MG63 (cell line): Measurements from ENCODE around the gene DSPP. TPM values are rescaled to one million over a fixed set of nuclear protein-coding genes. Genes with fewer than 3 reads are reported as not detected.
"Not testable (repeated sequence)": the region's sequence is repeated elsewhere in the genome, so short reads cannot be mapped to it uniquely, and the experiment has no call there.

Source experiments
- DNase-seq: peaks from one replicate; pipeline ENCODE4 v3.0.0-alpha.2; 2020
- H3K27me3 ChIP-seq: fragments of 250-450 bp; sonication (Bioruptor Pico); 2 replicates; pipeline ENCODE4 v1.5.1; 2020; ENCODE audit warnings: mild to moderate bottlenecking, moderate library complexity
- H3K36me3 ChIP-seq: fragments of 250-450 bp; sonication (Bioruptor Pico); 2 replicates; pipeline ENCODE4 v1.5.1; 2020; ENCODE audit warnings: mild to moderate bottlenecking, moderate library complexity
- H3K4me3 ChIP-seq: fragments of 250-450 bp; sonication (Bioruptor Pico); 2 replicates; pipeline ENCODE4 v1.5.1; 2020; ENCODE audit warnings: mild to moderate bottlenecking, moderate library complexity
- H3K9me3 ChIP-seq: fragments of 250-450 bp; sonication (Bioruptor Pico); 2 replicates; pipeline ENCODE4 v1.5.1; 2020; ENCODE audit warnings: mild to moderate bottlenecking, moderate library complexity
- total RNA-seq: library from RNA; depleted of rRNA; stranded (reverse); fragments of >200 nt; shearing (Covaris generic); gene quantifications from 2 replicates; pipeline ENCODE4 v1.2.3, GENCODE V29; 2014; ENCODE audit warnings: low replicate concordance; rRNA removed

The DSPP gene
- total RNA-seq: not detected in 2 replicates

DNA sequence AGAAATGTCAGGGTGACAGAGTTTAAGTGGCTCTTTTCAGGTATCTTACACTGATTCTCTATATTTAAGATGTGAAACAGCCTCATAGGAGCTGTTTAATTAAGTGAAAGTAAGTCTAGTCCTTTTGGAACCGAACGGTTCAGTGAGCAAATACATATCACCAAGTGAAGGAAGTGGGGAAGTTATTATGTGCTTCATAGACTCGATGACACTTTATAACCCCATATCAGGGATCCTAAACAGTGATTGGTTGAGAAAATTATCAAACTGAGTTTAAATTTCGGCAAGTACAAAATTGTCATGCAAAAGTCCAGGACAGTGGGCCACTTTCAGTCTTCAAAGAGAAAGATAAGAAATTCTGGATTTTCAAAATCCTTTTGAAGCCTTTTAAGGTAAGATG is at the start of gene DSPP:
TSS of gene DSPP (plus strand) at position 301 of the 400 bp plus-strand sequence. CDS start 2,380 bp downstream, outside the sequence.
- Histone ChIP-seq H3K36me3 (no peaks in the 10 kb centered on the region), H3K9me3 (no peaks in the 10 kb centered on the region), H3K4me3 (no peak within 1 kb of the TSS), H3K27me3 (no peaks in the 10 kb centered on the region; the same call in 1 of the 2 replicates)
- no peak for DNase-seq

DNA sequence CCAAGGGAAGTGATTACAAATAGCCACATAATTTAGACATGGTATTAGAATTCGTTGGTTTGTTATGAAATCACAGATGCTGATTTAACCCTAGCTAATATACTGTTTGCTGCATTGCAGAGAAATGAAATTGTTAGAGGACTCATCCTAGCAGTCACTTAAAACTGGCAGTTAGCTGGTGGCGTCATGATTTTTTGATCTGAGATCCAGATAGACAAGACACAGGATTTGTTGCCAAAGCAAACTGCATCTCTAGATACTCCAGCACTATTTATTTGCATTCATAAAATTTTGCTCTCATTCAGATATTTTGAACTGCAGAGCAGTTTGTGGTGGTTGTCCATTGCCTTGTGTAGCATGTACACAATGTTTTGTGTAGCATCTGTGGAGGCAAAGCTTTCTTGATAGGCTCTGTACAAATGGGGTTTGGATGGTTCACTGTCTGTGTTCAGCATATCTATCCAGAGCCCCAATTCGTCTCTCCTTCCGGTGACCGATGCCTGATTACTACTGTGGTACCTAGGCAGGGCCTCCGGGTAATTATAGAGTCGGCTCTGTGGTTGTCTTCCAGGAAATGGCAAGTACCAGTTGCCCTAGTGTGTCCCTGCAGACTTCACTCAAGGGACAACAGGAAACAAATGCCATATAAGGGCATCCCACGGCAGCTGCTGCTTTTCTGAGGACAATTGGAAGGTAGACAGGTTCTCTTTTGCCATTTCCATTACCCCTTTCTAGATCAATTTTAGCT is 49.1 kb upstream of the DSPP start:
- no peak for DNase-seq
- H3K4me3 ChIP-seq: no peak overlapping the region
- no peaks in the 10 kb centered on the region; the same call in 1 of the 2 replicates for H3K9me3 ChIP-seq
- H3K27me3 ChIP-seq: no peaks in the 10 kb centered on the region
- no peaks in the 10 kb centered on the region for H3K36me3 ChIP-seq

DNA sequence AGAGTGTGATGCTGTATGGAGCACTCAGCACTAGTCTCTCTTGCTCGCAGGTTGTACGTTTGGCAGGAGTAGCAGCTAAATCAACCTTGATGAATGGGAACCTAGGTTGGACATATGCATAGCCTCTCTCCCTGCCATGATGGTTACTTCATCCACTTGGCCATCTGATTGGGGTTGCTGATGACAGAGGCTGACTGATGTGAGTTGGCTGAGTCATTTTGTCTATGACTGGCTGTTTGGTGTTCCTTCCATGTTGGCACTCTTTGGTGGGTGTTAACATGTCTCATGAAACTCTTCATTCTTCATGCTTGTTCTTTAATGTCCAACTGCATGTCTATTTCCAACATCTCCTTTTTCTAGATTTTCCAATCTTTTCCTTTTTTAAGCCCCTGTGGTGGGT is 47.5 kb upstream of the DSPP start:
- DNase-seq: no peak
- H3K27me3 ChIP-seq: no peaks in the 10 kb centered on the region
- H3K9me3 ChIP-seq: no peaks in the 10 kb centered on the region; the same call in 1 of the 2 replicates
- H3K36me3 ChIP-seq: no peaks in the 10 kb centered on the region
- no peak overlapping the region for H3K4me3 ChIP-seq

DNA sequence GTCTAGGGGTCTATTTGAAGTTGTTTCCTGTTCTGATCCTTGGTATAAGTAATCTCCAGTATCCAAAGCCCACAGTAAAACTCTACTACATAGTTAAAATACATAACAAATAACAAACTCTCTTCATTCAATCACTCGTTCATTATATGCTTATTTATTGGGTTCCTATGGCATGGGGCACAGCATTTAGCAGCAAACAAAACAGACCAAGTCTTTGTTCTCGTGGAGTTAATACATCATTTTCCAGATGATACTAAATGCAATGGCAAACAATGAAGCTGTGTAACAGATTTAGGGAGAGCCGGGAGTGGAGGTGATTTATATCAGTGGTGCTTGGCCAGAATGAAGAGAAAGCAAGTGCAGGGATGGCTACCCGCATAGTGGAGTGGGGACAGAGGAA is 42.6 kb upstream of the DSPP start:
- no peak overlapping the region for H3K4me3 ChIP-seq
- H3K36me3 ChIP-seq: no peaks in the 10 kb centered on the region
- H3K27me3 ChIP-seq: no peaks in the 10 kb centered on the region
- DNase-seq: no peak
- no peaks in the 10 kb centered on the region for H3K9me3 ChIP-seq

DNA sequence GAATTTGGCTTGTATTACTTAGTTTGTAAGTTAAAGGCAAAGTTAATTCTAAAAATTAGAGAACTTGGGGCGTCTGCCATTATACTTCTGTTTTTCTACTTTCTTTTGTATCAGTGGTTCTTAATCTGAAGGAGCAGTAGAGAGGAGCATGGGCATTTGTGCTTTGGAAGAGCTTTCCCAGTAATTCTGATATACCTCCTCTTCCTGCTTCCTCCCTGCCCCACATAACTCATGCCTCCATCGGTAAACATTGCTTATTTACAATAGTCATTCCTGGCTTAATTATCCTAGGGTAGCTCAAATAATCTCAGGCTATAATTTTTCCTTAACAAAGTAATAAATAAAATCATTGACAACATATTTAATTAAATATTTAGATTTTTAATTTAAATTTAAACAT is 42.1 kb upstream of the DSPP start:
- H3K36me3 ChIP-seq: no peaks in the 10 kb centered on the region
- no peaks in the 10 kb centered on the region for H3K9me3 ChIP-seq

GRCh38 chr4:87567191-87567590 is 41.1 kb upstream of the DSPP start:
- Histone ChIP-seq H3K9me3 (no peaks in the 10 kb centered on the region), H3K27me3 (no peaks in the 10 kb centered on the region), H3K36me3 (no peaks in the 10 kb centered on the region), H3K4me3 (no peak overlapping the region)
- DNase-seq: no peak

More for the DNA sequence above, 42.1 kb upstream of the DSPP start:
- Histone ChIP-seq H3K27me3 (no peaks in the 10 kb centered on the region), H3K4me3 (no peak overlapping the region)
- no peak for DNase-seq

DNA sequence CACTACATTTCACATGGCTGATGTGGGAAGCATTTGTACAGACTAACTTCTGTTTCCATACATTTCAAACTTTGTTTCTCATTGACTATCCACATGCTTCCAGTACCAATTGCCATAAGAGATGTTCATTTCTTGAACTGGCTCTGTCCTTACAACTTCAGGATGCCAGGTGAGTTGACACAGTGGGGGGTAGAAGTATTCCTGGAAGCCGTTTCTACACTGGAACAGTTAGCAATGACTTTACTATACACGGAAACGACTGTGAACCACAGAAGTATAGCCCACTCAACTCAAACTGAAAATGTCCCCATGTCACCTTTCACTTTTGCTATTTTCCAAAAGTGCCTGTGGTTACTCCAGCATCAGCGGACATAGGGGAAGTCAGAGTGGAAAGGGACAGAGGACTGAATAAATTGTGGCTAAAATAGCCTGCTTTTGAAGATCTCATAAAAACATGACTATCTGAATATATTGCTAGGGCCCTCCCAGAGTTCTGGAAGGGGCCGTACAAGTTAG is 38.0 kb upstream of the DSPP start:
- Histone ChIP-seq H3K36me3 (no peaks in the 10 kb centered on the region), H3K27me3 (no peaks in the 10 kb centered on the region), H3K9me3 (no peaks in the 10 kb centered on the region), H3K4me3 (no peak overlapping the region)
- no peak for DNase-seq

- not testable (repeated sequence) for H3K4me3 ChIP-seq, DNase-seq, H3K27me3 ChIP-seq, H3K36me3 ChIP-seq, H3K9me3 ChIP-seq
Observed at GRCh38 chr4:87574376-87574775, 34.0 kb upstream of the DSPP start.

- H3K27me3 ChIP-seq: no peaks in the 10 kb centered on the region
- H3K4me3 ChIP-seq: no peak overlapping the region
- no peaks in the 10 kb centered on the region for H3K9me3 ChIP-seq
- no peak for DNase-seq
- no peaks in the 10 kb centered on the region for H3K36me3 ChIP-seq
Observed at GRCh38 chr4:87574996-87575395, 33.3 kb upstream of the DSPP start.

GRCh38 chr4:87575408-87575807 is 32.9 kb upstream of the DSPP start:
- H3K36me3 ChIP-seq: no peaks in the 10 kb centered on the region

GRCh38 chr4:87575983-87576382 is 32.3 kb upstream of the DSPP start:
- DNase-seq: no peak
- no peak overlapping the region for H3K4me3 ChIP-seq
- no peaks in the 10 kb centered on the region for H3K27me3 ChIP-seq
- no peaks in the 10 kb centered on the region for H3K36me3 ChIP-seq
- H3K9me3 ChIP-seq: no peaks in the 10 kb centered on the region

More at GRCh38 chr4:87575408-87575807, 32.9 kb upstream of the DSPP start:
- Histone ChIP-seq H3K4me3 (no peak overlapping the region), H3K9me3 (no peaks in the 10 kb centered on the region), H3K27me3 (no peaks in the 10 kb centered on the region)
- no peak for DNase-seq

GRCh38 chr4:87579478-87579877 is 28.9 kb upstream of the DSPP start:
- Histone ChIP-seq H3K9me3 (no peaks in the 10 kb centered on the region), H3K36me3 (no peaks in the 10 kb centered on the region), H3K27me3 (no peaks in the 10 kb centered on the region), H3K4me3 (no peak overlapping the region)
- DNase-seq: no peak

DNA sequence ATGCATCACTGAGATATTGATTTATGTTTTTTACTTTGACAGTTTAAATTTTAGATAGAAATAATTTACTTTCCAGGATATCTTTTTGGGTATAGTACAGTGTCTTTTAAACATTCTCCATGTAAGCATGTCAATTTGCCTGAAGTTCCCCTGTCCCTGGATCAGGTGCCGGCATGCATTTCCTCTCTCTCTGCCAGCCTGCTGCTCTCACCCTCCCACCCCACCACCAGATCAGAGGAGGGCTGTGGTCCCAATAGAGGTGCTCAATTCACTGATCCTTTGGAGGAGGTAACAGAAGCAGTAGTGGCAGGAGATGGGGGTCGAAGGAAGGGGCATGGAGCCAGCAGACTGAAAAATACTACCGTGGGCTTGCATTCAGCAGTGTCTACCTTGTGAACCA is 28.3 kb upstream of the DSPP start:
- Histone ChIP-seq H3K4me3 (no peak overlapping the region), H3K9me3 (no peaks in the 10 kb centered on the region), H3K36me3 (no peaks in the 10 kb centered on the region), H3K27me3 (no peaks in the 10 kb centered on the region)
- DNase-seq: no peak

GRCh38 chr4:87584222-87584908 is 24.0 kb upstream of the DSPP start:
- Histone ChIP-seq H3K4me3 (no peak overlapping the region), H3K36me3 (no peaks in the 10 kb centered on the region), H3K27me3 (no peaks in the 10 kb centered on the region), H3K9me3 (no peaks in the 10 kb centered on the region)
- no peak for DNase-seq

GRCh38 chr4:87589531-87589930 is 18.8 kb upstream of the DSPP start:
- Histone ChIP-seq H3K9me3 (no peaks in the 10 kb centered on the region), H3K36me3 (no peaks in the 10 kb centered on the region), H3K27me3 (no peaks in the 10 kb centered on the region), H3K4me3 (no peak overlapping the region)
- DNase-seq: no peak

GRCh38 chr4:87592124-87592523 is 16.2 kb upstream of the DSPP start:
- Histone ChIP-seq H3K27me3 (no peaks in the 10 kb centered on the region), H3K4me3 (no peak overlapping the region), H3K9me3 (no peaks in the 10 kb centered on the region), H3K36me3 (no peaks in the 10 kb centered on the region)
- DNase-seq: no peak

- H3K9me3 ChIP-seq: no peaks in the 10 kb centered on the region
- H3K27me3 ChIP-seq: no peaks in the 10 kb centered on the region
- H3K4me3 ChIP-seq: no peak overlapping the region
- no peak for DNase-seq
- H3K36me3 ChIP-seq: no peaks in the 10 kb centered on the region
Observed at GRCh38 chr4:87601361-87601760, 7.0 kb upstream of the DSPP start.
